Stimulated activated CD4-positive, alpha-beta T cell treated with anti-CD3 and anti-CD28 coated beads, TNF-alpha, amount 100 ng/mL, for 24 hours (primary cell): Measurements from ENCODE around the gene TMEM184A.

ENCODE experiments used
- DNase-seq, 3 experiments: peaks; one replicate each; pipeline ENCODE4 v3.0.0-alpha.2; 2020; ENCODE audit warnings: low read depth in 3 of 3

TMEM184A gene

GRCh38 chr7:1567896-1568510, 12.0 kb upstream of the TMEM184A start:
- DNase-seq, result no peak

GRCh38 chr7:1567049-1567771, 11.2 kb upstream of the TMEM184A start:
- DNase-seq, result no peak

DNA sequence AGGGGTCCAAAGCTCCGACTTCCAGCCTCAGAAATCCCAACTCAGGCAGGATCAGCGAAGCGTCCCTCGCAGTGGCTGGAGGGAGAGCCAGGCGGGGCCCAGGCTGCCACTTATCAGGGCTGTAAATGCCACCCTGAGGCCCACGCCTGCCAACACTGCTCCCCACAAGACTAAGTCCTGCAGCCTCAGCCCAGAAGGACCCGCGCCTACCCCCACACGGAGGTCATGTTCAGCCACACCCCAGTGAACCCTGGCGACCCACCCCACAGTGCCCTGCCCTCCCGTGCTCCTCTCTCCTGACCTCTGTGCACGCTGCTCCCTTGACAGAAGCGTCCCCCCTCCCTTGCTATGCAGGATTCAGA, 10.7 kb upstream of the TMEM184A start:
- no peak for DNase-seq

GRCh38 chr7:1564603-1565022, 8.6 kb upstream of the TMEM184A start:
- DNase-seq, result no peak

GRCh38 chr7:1563981-1564602, 8.1 kb upstream of the TMEM184A start:
- DNase-seq, result no peak

GRCh38 chr7:1562597-1563051, 6.6 kb upstream of the TMEM184A start:
- DNase-seq, result no peak

GRCh38 chr7:1562116-1562515, 6.1 kb upstream of the TMEM184A start:
- DNase-seq, result no peak

DNA sequence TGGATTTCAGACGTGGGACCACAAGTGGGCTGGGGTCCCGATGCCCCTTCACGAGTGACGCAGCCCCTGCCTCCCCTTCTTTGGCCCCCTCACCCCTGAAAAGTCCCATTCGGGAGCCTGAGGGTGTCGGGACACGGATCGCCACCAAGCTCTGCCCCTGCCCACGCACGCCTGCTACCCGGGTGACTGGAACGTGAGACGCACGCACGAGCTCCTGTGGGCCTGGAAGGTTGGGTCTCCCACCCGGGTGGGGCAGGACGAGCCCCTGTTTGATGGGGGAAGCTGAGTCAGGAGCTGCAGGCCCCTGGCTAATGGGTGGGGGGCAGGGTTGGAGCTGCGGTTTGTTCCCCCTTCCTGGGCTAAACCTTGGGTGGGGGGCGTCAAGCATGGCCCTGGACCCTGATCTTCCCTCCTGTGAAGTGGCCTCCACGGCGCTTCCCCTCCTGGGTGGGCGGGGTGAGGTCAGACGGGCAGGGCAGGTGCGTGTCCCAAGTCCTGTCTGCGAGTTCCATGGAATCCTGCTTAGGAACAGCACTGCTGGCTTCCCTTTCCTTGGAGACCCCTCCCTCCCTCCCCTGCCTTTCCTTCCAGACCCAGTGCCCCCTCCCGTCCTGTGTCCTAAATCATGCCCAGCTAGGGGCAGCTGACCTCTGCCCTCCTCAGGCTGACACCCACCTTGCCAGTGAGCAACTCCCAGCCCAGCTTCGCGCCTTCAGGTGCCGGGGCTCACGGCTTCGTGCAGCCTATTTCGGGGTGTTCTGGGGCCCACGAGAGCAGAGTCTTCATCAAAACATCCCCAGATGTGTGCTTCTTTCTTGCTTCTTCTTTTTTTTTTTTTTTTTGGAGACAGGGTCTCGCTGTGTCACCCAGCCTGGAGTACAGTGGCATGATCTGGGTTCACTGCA, 5.3 kb upstream of the TMEM184A start:
- DNase-seq, result no peak

GRCh38 chr7:1560620-1561031, 4.6 kb upstream of the TMEM184A start:
- no peak for DNase-seq

- no peak for DNase-seq
These were observed 3.9 kb upstream of the TMEM184A start for GRCh38 chr7:1559626-1560590.

GRCh38 chr7:1558841-1559625, 3.0 kb upstream of the TMEM184A start:
- DNase-seq, result no peak

- DNase-seq, result no peak
These were observed 2.3 kb upstream of the TMEM184A start for GRCh38 chr7:1558181-1558811.

- DNase-seq, result no peak
These were observed 1.8 kb upstream of the TMEM184A start for GRCh38 chr7:1557771-1558170.

DNA sequence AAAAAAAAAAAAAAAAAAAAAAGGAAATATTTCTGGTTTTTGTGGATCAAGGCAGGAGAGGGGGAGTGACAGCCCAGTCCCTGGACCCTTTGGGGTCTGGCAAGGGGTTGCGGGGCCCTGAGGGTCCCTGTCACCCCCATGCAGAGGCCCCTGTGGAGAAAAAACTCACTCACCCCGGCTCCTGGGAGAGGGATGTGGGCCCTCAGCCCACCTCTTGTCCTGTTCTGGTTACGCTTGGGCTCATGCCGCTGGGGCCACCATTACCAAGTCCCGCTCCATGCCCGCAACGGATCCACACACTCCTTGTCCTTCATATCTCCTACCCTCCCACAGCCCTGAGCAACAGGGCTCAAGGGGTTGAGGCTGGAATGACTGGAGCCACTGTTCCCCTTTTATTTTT, 1.0 kb upstream of the TMEM184A start:
- no peak for DNase-seq

GRCh38 chr7:1555046-1555812, 776 bp downstream of the TMEM184A start:
- no peak for DNase-seq

GRCh38 chr7:1554333-1555045, 1.5 kb downstream of the TMEM184A start:
- DNase-seq, result no peak

DNA sequence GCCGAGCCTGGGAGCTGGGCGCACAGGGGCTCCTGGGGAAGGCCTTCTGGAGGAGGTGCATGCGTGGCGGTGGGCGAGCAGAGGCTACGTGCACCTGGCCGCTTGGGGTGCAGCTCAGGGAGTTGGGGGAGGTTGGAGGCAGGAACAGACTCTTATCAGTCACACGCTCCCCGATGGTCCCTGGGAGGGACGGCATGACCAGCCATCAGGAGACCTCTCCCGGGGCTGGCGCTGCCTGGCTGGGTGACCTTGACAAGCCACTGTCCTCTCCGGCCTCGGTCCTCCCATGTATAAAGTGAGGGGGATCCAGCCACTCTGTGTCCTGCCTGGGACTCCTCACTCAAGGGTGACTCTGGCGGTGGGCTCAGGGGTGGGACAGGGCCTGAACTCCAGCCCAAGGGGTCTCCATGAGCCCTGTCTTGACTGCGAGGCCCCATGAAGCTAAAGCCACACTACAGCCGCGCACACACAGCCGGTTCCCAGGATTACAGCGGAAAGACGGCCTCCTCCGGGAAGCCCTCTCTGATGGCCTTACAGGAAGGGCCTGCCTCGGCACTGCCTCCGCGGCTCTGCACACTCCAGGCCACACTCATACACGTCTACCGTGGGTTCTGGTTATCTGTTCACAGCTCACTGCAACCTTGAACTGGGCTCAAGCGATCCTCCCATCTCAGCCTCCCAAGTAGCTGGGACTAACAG, 2.3 kb downstream of the TMEM184A start:
- DNase-seq, result no peak

- no peak for DNase-seq
These were observed 3.8 kb downstream of the TMEM184A start for GRCh38 chr7:1552200-1552599.
